HG03521 (cell line): Measurements from ENCODE around the gene CFAP61.
A peak's percentile ranks its signal among the peaks of the same experiment; 100 is the strongest.
"Not testable (repeated sequence)": the region's sequence is repeated elsewhere in the genome, so short reads cannot be mapped to it uniquely, and the experiment has no call there.

Source experiments
- ATAC-seq: cut with Tn5 transposase; IDR thresholded peaks from one replicate; pipeline ENCODE4 v1.9.1; 2021; ENCODE audit warnings: mild to moderate bottlenecking, moderate library complexity; ENCODE audit not compliant: unreplicated experiment

CFAP61 gene

GRCh38 chr20:20227013-20227571 is 174.8 kb downstream of the CFAP61 start:
- ATAC-seq: no peak

GRCh38 chr20:20228351-20228750 is 176.0 kb downstream of the CFAP61 start:
- ATAC-seq: no peak

GRCh38 chr20:20229595-20229994 is 177.3 kb downstream of the CFAP61 start:
- no peak for ATAC-seq

- ATAC-seq: no peak
Observed at GRCh38 chr20:20230741-20231140, 178.4 kb downstream of the CFAP61 start.

GRCh38 chr20:20231528-20232298 is 179.4 kb downstream of the CFAP61 start:
- no peak for ATAC-seq

- ATAC-seq: peak; percentile 53
Observed at GRCh38 chr20:20233041-20233514, 180.7 kb downstream of the CFAP61 start.

- ATAC-seq: no peak
Observed at GRCh38 chr20:20235681-20236080, 183.3 kb downstream of the CFAP61 start.

GRCh38 chr20:20237093-20237959 is 185.0 kb downstream of the CFAP61 start:
- peak; percentile 50 for ATAC-seq

GRCh38 chr20:20241976-20242375 is 189.6 kb downstream of the CFAP61 start:
- ATAC-seq: no peak

GRCh38 chr20:20244384-20244783 is 192.1 kb downstream of the CFAP61 start:
- not testable (repeated sequence) for ATAC-seq

GRCh38 chr20:20246996-20247633 is 194.8 kb downstream of the CFAP61 start:
- ATAC-seq: no peak

- ATAC-seq: no peak
Observed at GRCh38 chr20:20248620-20249200, 196.4 kb downstream of the CFAP61 start.

- no peak for ATAC-seq
Observed at GRCh38 chr20:20251317-20251716, 199.0 kb downstream of the CFAP61 start.

GRCh38 chr20:20251836-20252235 is 199.5 kb downstream of the CFAP61 start:
- no peak for ATAC-seq

- no peak for ATAC-seq
Observed at GRCh38 chr20:20253039-20253743, 200.9 kb downstream of the CFAP61 start.

- no peak for ATAC-seq
Observed at GRCh38 chr20:20253744-20254330, 201.5 kb downstream of the CFAP61 start.

- no peak for ATAC-seq
Observed at GRCh38 chr20:20255099-20255498, 202.8 kb downstream of the CFAP61 start.

- no peak for ATAC-seq
Observed at GRCh38 chr20:20259533-20259932, 207.2 kb downstream of the CFAP61 start.

GRCh38 chr20:20261159-20261558 is 208.8 kb downstream of the CFAP61 start:
- no peak for ATAC-seq

- no peak for ATAC-seq
Observed at GRCh38 chr20:20265210-20265609, 212.9 kb downstream of the CFAP61 start.
